AG04449 (cell line): ENCODE measurements around the gene STK35.

Experiments
- CTCF ChIA-PET: fragments of 350-600 bp; formaldehyde crosslinking; extraction: SDS; loops from one replicate; lab custom pipeline; 2021; ENCODE audit warnings: antibody characterized with exemption; lab: Yijun Ruan, JAX
- POLR2A ChIA-PET: fragments of 400-600, 350-600 bp; formaldehyde crosslinking; extraction: SDS; loops from one replicate; lab custom pipeline; 2020; ENCODE audit warnings: antibody characterized with exemption, inconsistent platforms; lab: Yijun Ruan, JAX
- DNase-seq: peaks from one replicate; pipeline ENCODE4 v3.0.0-alpha.2; 2010; ENCODE audit warnings: low read depth, low spot score
- H3K4me3 ChIP-seq: 2 replicates; pipeline ENCODE4 v1.5.1; 2011; ENCODE audit warnings: low read depth, mild to moderate bottlenecking, control low read depth, low read length
- CTCF ChIP-seq: IDR thresholded peaks from one replicate; pipeline ENCODE4 v1.5.1; 2011; ENCODE audit warnings: mild to moderate bottlenecking, moderate library complexity, low read length, control low read depth, inconsistent platforms; ENCODE audit not compliant: insufficient read depth; ENCODE audit errors: missing control alignments

The STK35 gene

GRCh38 chr20:2140561-2140960 lies 38.9 kb downstream of the STK35 start:
- TF ChIP-seq CTCF = no peak
- ChIA-PET CTCF (interaction anchor here (0.6 to 1.2 kb wide), 3 partner anchors 32 to 48 kb away, joined by 3 to 4 read pairs (median 3); no protein-coding TSS in a partner anchor), POLR2A (interaction anchor here (1.0 kb wide), 1 partner anchor 9 kb away, joined by 3 read pairs; no protein-coding TSS in a partner anchor)
- no peak for DNase-seq
- no peak overlapping the region for H3K4me3 ChIP-seq

DNA sequence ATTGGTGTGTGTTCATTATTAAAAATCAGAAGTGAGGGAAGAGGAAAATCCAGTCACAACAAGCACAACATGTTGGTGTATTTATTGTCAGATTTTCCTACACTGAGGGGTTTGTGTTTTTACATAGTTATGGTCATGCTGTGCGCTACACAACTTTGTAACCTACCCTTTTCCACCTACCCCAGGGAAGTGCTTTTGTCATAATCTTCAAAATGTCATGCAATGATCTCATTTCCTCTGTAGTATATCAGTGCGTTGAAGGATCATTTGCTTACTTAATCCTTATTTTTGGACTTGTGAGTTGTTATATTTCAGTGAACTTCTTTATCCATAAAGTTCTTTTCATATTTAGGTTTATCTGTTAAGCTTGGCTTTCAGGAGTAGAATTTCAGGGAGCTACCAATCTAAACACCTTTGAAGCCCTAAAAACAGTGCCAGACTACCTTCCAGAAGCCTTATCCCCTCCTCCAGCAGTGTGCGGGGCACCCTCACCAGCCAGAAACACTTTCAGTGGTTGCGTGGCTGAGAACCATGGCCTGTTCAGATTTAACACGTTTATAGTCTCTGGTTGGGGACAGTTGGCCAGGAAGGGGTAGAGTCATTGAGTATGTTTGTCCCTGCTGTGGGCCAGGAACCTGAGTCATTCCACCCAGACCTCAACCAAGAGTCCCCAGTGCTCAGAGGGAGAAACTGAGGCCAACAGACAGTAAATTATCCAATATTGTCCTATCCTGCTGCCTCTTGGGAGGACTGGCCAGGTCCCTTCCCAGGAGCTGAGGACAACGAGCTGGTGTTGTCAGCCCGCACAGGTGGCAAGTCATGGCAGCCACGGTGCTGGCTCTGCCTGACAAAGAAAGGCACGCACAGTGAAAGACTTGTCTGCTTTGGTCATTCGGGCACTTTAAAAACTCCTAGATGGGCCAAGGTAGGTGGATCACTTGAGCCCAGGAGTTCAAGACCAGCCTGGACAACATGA lies 40.3 kb downstream of the STK35 start:
- POLR2A ChIA-PET = no interaction called here
- no peak for DNase-seq
- CTCF ChIA-PET = interaction anchor here (1.1 kb wide), 1 partner anchor 31 kb away, joined by 4 read pairs; no protein-coding TSS in a partner anchor
- TF ChIP-seq CTCF = no peak
- no peak overlapping the region for H3K4me3 ChIP-seq

GRCh38 chr20:2142649-2143048 lies 41.0 kb downstream of the STK35 start:
- DNase-seq = no peak
- TF ChIP-seq CTCF = no peak
- H3K4me3 ChIP-seq = no peak overlapping the region
- ChIA-PET CTCF (interaction anchor here (1.0 kb wide), 1 partner anchor 28 kb away, joined by 3 read pairs; no protein-coding TSS in a partner anchor), POLR2A (no interaction called here)

GRCh38 chr20:2143594-2143993 lies 42.0 kb downstream of the STK35 start:
- DNase-seq = no peak
- H3K4me3 ChIP-seq = no peak overlapping the region
- TF ChIP-seq CTCF = no peak
- POLR2A ChIA-PET = no interaction called here
- CTCF ChIA-PET = interaction anchor here (1.0 to 1.3 kb wide), 2 partner anchors 27 to 136 kb away, joined by 3 read pairs; no protein-coding TSS in a partner anchor

- TF ChIP-seq CTCF = no peak
- H3K4me3 ChIP-seq = no peak overlapping the region
- POLR2A ChIA-PET = interaction anchor here (0.6 kb wide), 1 partner anchor 18 kb away, joined by 4 read pairs; no protein-coding TSS in a partner anchor
- DNase-seq = no peak
- CTCF ChIA-PET = interaction anchor here (1.3 kb wide), 1 partner anchor 137 kb away, joined by 3 read pairs; no protein-coding TSS in a partner anchor
Observed at GRCh38 chr20:2144850-2145249, 43.2 kb downstream of the STK35 start.

GRCh38 chr20:2145376-2145775 lies 43.7 kb downstream of the STK35 start:
- CTCF ChIA-PET = interaction anchor here (0.9 kb wide), 1 partner anchor 27 kb away, joined by 3 read pairs; no protein-coding TSS in a partner anchor
- no peak overlapping the region for H3K4me3 ChIP-seq
- no peak for TF ChIP-seq CTCF
- POLR2A ChIA-PET = no interaction called here
- DNase-seq = no peak
